Non-pigmented ciliary epithelial cell (primary cell): Measurements from ENCODE around the gene SLC25A13.

Experiments used
- DNase-seq: peaks from one replicate; pipeline ENCODE4 v3.0.0-alpha.2; 2010; ENCODE audit warnings: low read depth

Gene SLC25A13

GRCh38 chr7:96089511-96089910, 232.4 kb downstream of the SLC25A13 start:
- DNase-seq, result no peak

DNA sequence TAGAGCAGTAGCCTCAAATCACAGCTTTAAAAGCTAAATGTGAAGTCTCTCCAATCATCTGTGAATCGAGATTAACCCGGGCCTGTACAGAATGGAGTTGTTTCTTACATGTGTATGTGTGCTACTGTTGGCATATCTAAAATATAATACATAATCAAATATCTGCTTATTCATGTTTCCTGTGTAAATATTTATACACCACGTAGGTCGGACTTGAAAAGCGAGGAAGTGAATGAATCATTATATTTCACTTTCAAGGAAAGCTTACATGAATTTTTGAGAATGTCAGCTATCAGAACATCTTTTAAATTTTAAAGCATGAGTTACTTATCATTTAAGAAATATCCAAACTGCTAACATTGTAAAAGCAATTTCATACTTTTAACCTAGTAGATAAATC, 233.3 kb downstream of the SLC25A13 start:
- no peak for DNase-seq

GRCh38 chr7:96085953-96086352, 235.9 kb downstream of the SLC25A13 start:
- no peak for DNase-seq

GRCh38 chr7:96084881-96085553, 236.9 kb downstream of the SLC25A13 start:
- DNase-seq, result no peak

- DNase-seq, result no peak
Observed at GRCh38 chr7:96080027-96080426, 241.9 kb downstream of the SLC25A13 start.

DNA sequence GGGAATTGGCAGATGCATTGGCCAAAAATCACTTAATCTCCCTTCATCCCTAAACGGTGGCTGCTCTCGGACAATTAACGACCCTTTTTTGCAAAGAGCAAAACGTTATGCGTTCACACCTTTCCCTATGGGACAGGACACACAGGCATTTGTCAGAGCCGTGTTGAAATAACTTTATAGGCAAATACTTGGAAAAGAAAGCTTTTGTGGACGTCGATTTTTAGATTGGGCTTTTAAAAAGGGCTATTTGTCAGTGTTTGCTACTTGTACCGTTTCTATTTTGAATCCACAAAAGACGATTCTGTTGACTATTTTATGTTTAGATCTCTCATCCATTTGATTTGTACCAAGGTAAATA, 245.6 kb downstream of the SLC25A13 start:
- DNase-seq, result no peak

- DNase-seq, result no peak
Observed at GRCh38 chr7:96075510-96076349, 246.2 kb downstream of the SLC25A13 start.

DNA sequence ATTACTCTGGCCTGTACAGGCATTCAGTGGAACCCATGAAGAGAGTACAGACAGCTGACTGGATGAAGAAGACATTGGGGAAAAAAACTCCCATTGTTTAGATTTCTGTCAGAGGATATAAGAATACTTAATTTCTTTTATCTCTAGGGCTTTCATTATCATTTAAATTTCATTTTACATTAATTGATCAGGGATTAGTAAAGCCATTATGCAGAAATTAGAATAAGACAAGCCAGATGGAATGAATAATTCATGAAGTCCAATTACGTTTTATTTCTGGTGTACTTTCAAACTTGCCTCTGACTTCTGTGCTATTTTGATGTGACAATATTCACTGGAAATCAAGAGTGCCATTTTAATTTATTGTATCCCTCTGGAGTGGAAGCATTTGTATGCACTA, 247.0 kb downstream of the SLC25A13 start:
- DNase-seq, result no peak
